ENCODE data around the gene FKBP3.
"Not testable (repeated sequence)": the region's sequence is repeated elsewhere in the genome, so short reads cannot be mapped to it uniquely, and the experiment has no call there.

DNA sequence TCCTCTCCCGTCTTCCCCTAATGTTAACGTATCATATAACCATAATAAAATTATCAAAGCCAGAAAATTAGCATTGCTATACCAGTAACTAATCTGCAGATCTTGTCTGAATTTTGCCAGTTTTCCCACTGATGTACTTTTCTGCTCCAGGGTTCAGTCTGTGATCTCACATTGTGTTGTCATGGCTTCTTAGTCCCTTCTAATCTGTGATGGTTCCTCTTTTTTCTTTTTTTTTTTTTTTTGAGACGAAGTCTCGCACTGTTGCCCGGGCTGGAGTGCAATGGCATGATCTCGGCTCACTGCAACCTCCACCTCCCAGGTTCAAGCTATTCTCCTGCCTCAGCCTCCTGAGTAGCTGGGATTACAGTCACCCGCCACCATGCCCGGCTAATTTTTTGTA lies 7.8 kb upstream of the FKBP3 start:
- TF ChIP-seq PBX3 (IDR thresholded peaks at IDR 0.05); EZH2phosphoT487 (IDR thresholded peaks at IDR 0.05; ENCODE audit: borderline replicate concordance, low read depth); NRF1 (IDR thresholded peaks at IDR 0.05; ENCODE audit: low read depth, low read length); SIN3A (IDR thresholded peaks at IDR 0.05; ENCODE audit: borderline replicate concordance, low read depth, low read length); GABPA (IDR thresholded peaks at IDR 0.05; ENCODE audit: low read depth); EP300 (IDR thresholded peaks at IDR 0.05; ENCODE audit: borderline replicate concordance in 1 of 2, low read depth in 1 of 2, low read length in 1 of 2): not testable (repeated sequence)
- TF ChIP-seq, protein P1, sequence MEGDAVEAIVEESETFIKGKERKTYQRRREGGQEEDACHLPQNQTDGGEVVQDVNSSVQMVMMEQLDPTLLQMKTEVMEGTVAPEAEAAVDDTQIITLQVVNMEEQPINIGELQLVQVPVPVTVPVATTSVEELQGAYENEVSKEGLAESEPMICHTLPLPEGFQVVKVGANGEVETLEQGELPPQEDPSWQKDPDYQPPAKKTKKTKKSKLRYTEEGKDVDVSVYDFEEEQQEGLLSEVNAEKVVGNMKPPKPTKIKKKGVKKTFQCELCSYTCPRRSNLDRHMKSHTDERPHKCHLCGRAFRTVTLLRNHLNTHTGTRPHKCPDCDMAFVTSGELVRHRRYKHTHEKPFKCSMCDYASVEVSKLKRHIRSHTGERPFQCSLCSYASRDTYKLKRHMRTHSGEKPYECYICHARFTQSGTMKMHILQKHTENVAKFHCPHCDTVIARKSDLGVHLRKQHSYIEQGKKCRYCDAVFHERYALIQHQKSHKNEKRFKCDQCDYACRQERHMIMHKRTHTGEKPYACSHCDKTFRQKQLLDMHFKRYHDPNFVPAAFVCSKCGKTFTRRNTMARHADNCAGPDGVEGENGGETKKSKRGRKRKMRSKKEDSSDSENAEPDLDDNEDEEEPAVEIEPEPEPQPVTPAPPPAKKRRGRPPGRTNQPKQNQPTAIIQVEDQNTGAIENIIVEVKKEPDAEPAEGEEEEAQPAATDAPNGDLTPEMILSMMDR (IDR thresholded peaks at IDR 0.05): not testable (repeated sequence)
- TF ChIP-seq, protein P2, sequence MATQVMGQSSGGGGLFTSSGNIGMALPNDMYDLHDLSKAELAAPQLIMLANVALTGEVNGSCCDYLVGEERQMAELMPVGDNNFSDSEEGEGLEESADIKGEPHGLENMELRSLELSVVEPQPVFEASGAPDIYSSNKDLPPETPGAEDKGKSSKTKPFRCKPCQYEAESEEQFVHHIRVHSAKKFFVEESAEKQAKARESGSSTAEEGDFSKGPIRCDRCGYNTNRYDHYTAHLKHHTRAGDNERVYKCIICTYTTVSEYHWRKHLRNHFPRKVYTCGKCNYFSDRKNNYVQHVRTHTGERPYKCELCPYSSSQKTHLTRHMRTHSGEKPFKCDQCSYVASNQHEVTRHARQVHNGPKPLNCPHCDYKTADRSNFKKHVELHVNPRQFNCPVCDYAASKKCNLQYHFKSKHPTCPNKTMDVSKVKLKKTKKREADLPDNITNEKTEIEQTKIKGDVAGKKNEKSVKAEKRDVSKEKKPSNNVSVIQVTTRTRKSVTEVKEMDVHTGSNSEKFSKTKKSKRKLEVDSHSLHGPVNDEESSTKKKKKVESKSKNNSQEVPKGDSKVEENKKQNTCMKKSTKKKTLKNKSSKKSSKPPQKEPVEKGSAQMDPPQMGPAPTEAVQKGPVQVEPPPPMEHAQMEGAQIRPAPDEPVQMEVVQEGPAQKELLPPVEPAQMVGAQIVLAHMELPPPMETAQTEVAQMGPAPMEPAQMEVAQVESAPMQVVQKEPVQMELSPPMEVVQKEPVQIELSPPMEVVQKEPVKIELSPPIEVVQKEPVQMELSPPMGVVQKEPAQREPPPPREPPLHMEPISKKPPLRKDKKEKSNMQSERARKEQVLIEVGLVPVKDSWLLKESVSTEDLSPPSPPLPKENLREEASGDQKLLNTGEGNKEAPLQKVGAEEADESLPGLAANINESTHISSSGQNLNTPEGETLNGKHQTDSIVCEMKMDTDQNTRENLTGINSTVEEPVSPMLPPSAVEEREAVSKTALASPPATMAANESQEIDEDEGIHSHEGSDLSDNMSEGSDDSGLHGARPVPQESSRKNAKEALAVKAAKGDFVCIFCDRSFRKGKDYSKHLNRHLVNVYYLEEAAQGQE (IDR thresholded peaks at IDR 0.05; ENCODE audit: low read depth, low read length): not testable (repeated sequence)
